H1 (cell line): ENCODE measurements around the gene H2BK1. TPM values are rescaled to one million over a fixed set of nuclear protein-coding genes. Genes with fewer than 3 reads are reported as not detected.

Experiments
- RXRA ChIP-seq: IDR thresholded peaks from 2 replicates; pipeline ENCODE4 v1.6.1; 2011; ENCODE audit warnings: low read depth, mild to moderate bottlenecking, low read length, moderate library complexity; ENCODE audit not compliant: insufficient read depth
- polyA plus RNA-seq, 7 experiments: library from polyadenylated mRNA; depleted of rRNA in 3 of 7; stranded (reverse) in 5 of 7; unstranded in 2 of 7; fragments of >200 nt in 5 of 7; fragments of 200-250 nt in 2 of 7; gene quantifications; 1 replicate in 5 of 7; 2 replicates in 1 of 7; 4 replicates in 1 of 7; pipeline versions ENCODE4 v1.2.1 to v1.2.3, GENCODE V29; 2011 to 2013; ENCODE audit warnings: missing spikeins in 2 of 7, mixed read lengths in 2 of 7
- total RNA-seq: library from RNA; stranded (reverse); fragmentation: NEBNext Ultra II Directional; extraction: Animal tissue kit (Norgen Biotek cat#: 25700); gene quantifications from 2 replicates; pipeline ENCODE4 v1.2.1, GENCODE V29; 2021

H2BK1 gene
- total and polyA plus RNA-seq, 2 of the 8 experiments (the other 6 are each of a cell fraction or from before 2014, with no cell fraction given): not detected

DNA sequence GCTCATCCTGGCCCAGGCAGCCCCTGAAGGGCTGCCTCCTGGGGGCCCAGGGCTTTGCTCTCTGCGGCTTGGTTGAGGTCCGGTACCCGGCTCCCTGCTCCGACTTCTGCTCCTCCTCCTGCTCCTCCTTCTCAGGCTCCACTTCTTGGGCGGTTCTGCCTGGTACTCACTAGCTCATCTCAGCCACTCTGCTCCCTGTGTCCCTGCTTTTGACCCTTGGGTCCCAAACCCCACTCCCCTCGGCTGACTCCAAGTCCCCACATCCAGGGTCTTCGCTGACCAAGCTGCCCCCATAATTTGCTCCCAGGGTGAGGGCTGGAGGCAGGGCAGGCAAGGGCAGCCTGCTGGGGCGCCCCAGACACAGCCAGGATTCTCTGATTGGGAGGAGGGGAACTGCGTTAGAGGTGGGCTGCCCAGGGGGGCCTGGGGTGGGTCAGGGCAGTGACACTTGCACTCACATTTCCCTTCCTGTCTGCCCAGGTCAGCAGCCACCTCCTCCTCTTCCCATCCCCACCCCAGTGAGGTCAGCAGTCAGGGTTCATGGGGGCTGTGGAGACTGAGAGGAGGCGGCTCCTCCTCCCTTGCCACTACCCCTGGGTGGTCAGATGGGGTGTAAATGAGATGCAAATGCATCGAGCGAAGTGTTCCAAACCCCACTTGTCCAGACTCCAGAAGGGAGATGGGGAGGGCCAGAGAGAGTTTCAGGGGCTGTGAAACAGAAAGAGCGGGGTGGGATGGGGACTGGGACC, 36.0 kb upstream of the H2BK1 start (continued):
- TF ChIP-seq RXRA: no peak
